PFSK-1 (cell line): ENCODE results near the gene RBM33.

Source experiments
- FOXP2 ChIP-seq: optimal IDR thresholded peaks from 2 replicates; pipeline ENCODE3; 2011; ENCODE audit warnings: borderline replicate concordance, control low read depth, inconsistent platforms; ENCODE audit not compliant: insufficient read depth; ENCODE audit errors: extremely low read length, extremely low read depth
- POLR2AphosphoS5 ChIP-seq: IDR thresholded peaks from 2 replicates; pipeline ENCODE4 v1.6.1; 2012; ENCODE audit warnings: low read depth, mild to moderate bottlenecking, control low read depth, low read length, moderate library complexity
- REST ChIP-seq, 2 experiments: IDR thresholded peaks; 2 replicates each; pipeline versions ENCODE4 v1.6.1 to v1.8.0; 2011 to 2012; ENCODE audit warnings: low read depth in 2 of 2, low read length in 2 of 2, control low read depth in 1 of 2, inconsistent platforms in 1 of 2, mild to moderate bottlenecking in 1 of 2, moderate library complexity in 1 of 2; ENCODE audit not compliant: insufficient read depth in 1 of 2
- SIN3A ChIP-seq: IDR thresholded peaks from 2 replicates; pipeline ENCODE4 v1.6.1; 2012; ENCODE audit warnings: mild to moderate bottlenecking, low read length, moderate library complexity, borderline replicate concordance; ENCODE audit not compliant: insufficient read depth
- TAF1 ChIP-seq: IDR thresholded peaks from 2 replicates; pipeline ENCODE4 v1.6.1; 2012; ENCODE audit warnings: low read length, control low read depth, borderline replicate concordance; ENCODE audit not compliant: insufficient read depth

The RBM33 gene

DNA sequence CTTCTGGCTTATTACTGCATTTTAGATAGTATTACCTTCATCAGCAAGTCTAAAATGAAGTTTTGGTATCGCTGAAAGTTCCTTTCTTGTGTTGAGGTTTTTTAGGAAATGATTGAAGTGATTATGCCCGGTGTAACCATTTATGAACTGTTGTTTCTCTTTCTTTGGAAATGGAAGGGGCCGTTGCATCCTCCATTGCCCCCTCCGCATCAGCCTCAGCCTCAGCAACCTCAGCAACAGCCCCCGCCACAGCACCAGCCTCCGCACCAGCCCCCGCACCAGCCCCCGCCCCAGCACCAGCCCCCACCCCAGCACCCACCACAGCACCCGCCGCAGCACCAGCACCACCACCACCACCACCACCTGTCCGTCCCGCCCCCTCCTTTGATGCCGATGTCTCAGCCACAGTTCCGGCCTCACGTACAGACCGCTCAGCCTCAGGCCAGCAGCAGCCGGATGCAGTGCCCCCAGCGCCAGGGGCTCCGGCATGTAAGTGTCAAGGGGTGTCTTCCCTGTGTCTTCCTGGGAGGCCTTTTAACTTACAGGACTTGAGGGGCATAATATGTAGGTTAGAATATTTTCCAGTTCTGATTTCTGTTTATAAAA, 95.2 kb downstream of the RBM33 start:
- TF ChIP-seq POLR2AphosphoS5, result no peak
- no peak for TF ChIP-seq SIN3A
- no peak for TF ChIP-seq FOXP2
- no peak for TF ChIP-seq REST (IDR thresholded peaks at IDR 0.05; ENCODE audit: insufficient read depth in 1 of 2, low read depth in 2 of 2, low read length in 2 of 2)
- no peak for TF ChIP-seq TAF1

GRCh38 chr7:155741082-155741481, 96.6 kb downstream of the RBM33 start:
- TF ChIP-seq SIN3A (no peak), TAF1 (no peak), REST (IDR thresholded peaks at IDR 0.05; ENCODE audit: insufficient read depth in 1 of 2, low read depth in 2 of 2, low read length in 2 of 2) (no peak), FOXP2 (no peak), POLR2AphosphoS5 (no peak)

GRCh38 chr7:155741805-155742204, 97.3 kb downstream of the RBM33 start:
- TF ChIP-seq FOXP2, result no peak
- TF ChIP-seq SIN3A, result no peak
- no peak for TF ChIP-seq POLR2AphosphoS5
- TF ChIP-seq TAF1, result no peak
- no peak for TF ChIP-seq REST (IDR thresholded peaks at IDR 0.05; ENCODE audit: insufficient read depth in 1 of 2, low read depth in 2 of 2, low read length in 2 of 2)

- TF ChIP-seq TAF1 (no peak), POLR2AphosphoS5 (no peak), REST (IDR thresholded peaks at IDR 0.05; ENCODE audit: insufficient read depth in 1 of 2, low read depth in 2 of 2, low read length in 2 of 2) (no peak), SIN3A (no peak), FOXP2 (no peak)
These were observed 98.7 kb downstream of the RBM33 start for GRCh38 chr7:155743177-155743576.
